Hematopoietic multipotent progenitor cell treated with erythropoietin and hydrocortisone succinate and interleukin-3 and kit ligand, for 4 days (in vitro differentiated cells): ENCODE measurements around the gene SDR42E2.
A peak's percentile ranks its signal among the peaks of the same experiment; 100 is the strongest.
"Not testable (repeated sequence)": the region's sequence is repeated elsewhere in the genome, so short reads cannot be mapped to it uniquely, and the experiment has no call there.

Experiments
- DNase-seq: peaks from one replicate; pipeline ENCODE4 v3.0.0-alpha.2; 2015

SDR42E2 gene

DNA sequence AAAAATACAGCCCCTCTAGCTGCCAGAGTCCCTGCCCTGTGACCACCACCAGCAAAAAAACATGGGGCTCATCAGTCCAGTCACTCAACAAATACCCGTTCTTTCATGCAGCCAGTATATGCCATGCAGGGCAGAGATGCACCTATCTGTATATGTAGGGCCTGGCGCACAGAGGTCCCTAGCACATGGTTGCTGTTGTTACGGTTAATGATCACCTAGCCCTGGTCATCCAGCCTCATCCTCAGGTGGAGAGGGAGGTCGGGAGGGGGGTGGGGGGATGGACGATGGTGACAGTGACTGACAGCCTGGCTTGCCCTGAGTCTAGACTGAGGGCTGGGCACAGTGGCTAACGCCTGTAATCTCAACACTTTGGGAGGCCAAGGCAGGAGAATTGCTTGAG is 1.5 kb downstream of the SDR42E2 start:
- DNase-seq: no peak

DNA sequence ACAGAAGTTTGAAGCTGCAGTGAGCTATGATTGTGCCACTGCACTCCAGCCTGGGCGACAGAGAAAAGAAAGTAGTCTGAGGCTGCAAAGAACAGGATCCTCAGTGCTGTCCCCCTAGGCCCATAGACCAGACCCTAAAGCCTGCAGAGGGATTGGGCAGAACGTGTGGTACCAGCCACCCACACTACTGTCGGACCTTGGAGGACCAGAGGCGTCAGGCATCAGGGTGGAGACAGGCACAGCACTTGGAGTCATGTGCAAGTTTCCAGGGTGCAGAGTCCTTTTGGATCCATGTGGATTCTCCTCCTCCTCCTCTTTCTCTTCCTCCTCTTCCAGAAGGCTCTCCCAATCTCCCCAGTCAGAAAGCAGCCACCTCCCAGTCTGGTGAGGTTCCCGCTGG is 2.2 kb downstream of the SDR42E2 start:
- no peak for DNase-seq

DNA sequence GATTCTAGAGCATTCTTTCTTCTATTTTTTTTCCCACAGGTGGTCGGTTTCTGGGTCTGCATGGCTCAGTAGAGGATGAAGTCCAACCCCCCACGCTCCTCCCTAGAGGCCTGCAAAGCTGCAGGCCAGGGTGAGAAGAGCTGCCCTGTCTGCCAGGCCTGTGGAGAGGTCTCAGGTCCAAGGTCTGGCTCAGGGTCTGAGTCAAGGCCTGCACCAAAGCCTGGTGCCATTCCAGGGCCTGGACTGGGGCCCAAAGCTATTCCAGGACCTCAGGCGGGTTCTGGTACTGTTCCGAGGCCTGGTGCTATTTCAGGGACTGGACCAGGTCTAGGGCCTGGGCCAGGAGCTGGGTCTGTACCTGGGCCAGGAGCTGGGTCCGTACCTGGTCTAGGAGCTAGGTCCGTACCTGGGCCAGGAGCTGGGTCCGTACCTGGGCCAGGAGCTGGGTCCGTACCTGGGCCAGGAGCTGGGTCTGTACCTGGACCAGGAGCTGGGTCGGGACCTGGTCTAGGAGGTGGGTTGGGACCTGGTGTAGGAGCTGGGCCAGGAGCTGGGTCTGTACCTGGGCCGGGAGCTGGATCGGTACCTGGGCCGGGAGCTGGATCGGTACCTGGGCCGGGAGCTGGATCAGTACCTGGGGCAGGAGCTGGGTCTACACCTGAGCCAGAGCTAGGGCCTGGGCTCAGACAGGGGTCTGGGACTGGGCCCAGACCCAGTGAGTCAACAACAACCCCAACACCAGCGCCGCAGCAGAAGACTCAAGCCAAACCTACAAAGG is 3.4 kb downstream of the SDR42E2 start:
- no peak for DNase-seq

DNA sequence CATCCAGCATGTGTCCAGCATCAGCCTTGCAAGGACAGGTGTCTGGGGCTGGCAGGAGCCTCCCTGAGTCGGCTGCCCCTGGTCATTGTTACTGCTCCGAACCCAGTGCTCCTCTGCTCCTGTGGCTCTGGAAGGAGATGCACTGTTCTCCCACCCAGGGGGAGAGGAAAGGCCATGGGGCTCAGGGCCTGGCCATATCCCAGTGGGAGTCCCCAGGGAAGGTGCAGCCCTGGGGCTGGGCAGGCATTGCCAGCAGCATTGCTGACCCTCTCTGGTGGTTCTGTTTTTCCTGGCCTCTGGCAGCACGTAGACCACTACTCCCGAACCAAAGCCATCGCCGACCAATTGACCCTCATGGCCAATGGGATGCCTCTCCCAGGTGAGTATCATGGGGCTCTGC is 9.6 kb downstream of the SDR42E2 start:
- DNase-seq: no peak

DNA sequence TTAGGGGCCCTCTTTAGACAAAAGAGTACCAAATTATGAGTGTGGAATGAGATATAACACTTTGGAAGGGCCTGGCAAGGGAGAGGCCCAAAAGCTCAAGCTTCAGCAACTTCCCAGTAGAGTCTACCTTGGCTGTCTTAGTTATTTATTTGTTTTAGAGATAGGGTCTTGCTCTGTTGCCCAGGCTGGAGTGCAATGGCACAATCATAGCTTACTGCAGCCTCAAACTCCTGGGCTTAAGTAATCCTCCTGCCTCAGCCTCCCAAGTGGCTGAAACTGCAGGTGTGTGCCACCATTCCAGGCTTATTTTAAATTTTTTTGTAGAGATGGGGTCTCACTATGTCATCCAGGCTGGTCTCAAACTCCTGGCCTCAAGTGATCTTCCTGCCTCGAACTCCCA is 10.3 kb downstream of the SDR42E2 start:
- not testable (repeated sequence) for DNase-seq

DNA sequence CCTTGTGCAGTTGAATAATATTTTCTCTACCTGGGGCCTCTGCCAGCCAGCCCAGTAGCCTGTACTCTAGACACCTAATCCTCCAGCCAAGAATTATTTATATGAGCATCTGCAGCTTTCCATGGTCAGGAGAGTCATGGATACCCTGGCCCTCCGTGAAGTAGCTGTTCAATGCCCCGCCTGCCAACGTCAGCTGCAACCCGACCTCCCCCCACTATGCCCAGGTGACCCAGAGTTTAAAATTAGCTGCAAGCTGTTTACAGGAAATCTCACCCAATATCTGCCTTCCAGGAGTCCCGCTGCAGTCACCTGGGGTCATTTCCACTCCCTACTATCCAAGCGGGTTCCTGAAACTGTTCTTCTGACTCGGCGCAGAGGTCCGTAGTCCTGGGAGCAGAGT is 12.3 kb downstream of the SDR42E2 start:
- DNase-seq: no peak

DNA sequence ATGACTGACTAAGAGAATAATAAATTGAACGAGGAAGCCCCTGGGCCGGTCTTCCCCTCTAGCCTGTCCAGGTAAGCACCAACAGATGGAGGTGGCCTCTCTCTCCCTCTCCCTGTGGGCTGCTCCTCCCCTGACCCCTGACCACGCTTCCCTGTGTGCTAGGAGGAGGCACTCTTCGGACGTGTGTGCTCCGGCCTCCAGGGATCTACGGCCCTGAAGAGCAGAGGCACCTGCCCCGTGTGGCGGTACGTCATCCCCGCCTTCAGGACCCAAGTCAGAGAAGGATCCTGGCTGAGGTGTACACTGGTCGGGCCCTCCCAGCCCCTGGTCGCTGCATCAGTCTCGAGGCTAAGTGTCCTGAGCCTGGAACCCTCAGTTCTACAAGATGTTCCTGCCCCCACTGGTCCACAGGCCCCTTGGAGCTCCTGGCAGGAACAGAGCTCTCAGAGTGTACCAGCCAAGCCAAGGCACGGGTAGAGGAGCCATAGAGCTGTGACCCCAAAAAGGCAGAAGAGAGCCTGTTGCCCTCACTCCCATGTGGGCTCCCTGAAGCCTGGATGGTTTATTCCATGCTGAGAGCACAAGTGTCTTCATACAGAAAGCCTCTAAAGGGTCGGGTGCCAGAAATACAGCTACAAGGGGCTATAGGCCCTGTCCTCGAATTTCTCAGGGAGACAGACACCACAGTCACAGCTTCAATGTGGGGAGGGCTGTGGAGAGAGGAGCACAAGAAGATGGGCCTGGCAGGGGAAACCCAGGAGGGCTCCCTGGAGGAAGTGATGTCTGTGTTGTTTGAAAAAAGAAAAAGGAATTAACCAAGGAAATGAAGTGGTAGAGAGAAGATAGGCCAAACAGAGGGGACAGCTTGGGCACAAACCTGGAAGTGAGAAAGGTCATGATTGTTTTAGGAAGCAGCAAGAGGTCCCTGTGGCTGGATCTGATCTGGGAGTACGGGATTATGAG is 15.9 kb downstream of the SDR42E2 start:
- DNase-seq: no peak

DNA sequence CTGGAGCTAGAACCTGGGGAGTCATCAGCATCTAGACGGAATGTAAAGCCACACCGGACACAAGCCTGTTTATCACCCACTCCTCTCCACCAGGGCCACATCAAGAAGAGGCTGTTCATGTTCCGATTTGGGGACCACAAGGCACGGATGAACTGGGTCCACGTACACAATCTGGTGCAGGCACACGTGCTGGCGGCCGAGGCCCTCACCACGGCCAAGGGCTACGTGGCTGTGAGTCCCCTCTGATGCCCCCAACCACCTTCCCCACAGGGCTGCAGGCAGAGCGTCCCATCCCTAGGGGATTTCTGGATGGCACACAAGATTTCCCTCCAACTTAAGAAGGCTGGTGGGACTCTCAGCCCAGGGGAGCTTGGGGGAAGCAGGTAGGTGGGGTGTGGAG is 19.1 kb downstream of the SDR42E2 start:
- no peak for DNase-seq

DNA sequence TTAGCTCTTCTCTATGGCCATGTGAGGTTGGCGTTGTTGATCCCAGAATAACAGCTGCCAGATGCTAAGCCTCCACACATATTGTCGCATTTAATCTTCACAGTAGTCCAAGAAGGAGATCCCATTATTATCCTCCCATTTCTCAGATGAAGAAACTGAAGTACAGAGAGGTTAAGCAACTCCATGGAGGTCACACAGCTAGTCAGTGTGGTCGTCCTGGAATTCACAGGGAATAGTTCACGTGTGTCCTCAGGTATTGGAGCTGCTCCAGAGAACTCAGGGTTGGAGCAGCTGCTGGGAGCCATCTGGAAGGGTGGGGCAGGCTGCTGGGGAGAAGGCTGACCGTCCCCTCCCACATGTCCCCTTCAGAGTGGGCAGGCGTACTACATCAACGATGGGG is 19.5 kb downstream of the SDR42E2 start:
- DNase-seq: no peak

DNA sequence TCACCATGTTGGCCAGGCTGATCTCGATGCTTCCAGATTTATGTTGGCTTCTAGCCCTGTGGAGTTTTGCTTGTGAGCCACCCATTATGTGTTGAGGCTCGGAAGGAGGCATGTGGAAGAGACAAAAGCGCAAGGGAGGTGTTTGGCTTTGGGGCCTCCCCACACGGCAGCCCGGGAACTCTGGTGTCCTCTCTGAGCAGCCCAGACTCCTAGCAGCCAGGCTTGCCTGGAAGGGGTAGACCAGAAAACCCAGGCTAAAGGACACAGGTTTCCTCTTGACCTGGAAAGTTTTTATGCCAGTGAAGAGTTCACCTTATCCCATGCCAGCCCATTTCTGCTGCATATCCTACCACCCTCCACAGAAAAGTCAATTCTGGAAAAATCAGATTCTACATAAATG is 21.0 kb downstream of the SDR42E2 start:
- DNase-seq: no peak

DNA sequence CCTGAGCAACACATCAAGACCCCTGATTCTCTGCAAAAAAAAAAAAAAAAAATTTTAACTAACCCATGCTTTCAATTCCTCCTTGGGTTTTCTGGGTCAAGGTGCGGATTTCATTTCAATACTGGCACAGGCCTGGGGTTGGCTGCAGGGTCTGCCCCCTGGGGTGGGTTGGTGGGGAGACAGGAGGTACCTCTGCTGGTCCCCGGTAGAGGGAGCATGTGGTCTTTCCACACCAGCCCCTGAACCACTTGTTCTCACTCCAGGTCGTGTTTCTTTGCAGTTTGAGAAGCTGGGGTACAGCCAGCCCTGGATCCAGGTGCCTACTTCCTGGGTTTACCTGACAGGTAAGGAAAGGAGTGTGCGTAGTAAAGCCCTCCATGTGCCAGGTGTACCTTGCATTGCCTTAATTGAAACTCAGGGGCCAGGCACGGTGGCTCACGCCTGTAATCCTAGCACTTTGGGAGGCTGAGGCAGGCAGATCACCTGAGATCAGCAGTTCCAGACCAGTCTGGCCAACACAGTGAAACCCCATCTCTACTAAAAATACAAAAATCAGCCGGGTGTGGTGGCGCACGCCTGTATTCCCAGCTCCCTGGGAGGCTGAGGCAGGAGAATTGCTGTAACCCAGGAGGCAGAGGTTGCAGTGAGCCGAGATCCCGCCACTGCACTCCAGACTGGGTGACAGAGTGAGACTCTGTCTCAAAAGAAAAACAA is 21.8 kb downstream of the SDR42E2 start:
- peak; percentile 45 for DNase-seq

DNA sequence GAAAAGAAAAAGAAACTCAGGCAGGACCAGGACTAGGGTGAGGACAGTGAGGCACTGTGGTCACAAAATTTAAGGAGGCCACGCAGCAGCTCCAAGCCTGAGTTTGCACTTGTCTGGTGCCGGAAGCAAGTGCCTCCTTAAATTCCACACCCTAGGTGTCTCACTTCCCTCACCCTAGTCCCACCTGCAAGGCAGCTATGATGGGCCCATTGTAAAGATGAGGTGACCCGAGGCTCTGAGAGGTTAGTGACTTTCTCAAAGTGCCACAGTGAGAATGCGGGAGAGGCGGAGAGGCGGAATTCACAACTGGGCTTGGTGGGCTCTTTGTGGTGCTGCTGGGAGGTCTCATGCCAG is 22.3 kb downstream of the SDR42E2 start:
- DNase-seq: no peak

DNA sequence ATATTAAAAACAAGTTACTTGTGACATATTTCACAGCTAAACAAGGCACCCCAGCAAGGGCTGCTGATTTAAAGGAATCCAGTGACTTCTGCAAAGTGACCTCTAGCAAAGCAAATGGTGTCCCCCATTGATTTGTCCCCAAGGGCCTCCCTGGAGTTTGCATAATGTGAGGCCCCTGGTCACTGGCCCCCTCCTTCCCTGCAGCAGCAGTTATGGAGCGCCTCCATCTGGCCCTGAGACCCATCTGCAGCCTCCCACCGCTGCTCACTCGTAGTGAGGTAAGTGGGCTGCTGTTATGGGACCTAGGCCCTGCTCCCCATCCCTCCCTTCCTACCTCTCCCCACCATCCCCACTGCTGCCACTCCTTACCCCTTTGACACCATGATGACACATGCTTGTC is 24.2 kb downstream of the SDR42E2 start:
- no peak for DNase-seq

DNA sequence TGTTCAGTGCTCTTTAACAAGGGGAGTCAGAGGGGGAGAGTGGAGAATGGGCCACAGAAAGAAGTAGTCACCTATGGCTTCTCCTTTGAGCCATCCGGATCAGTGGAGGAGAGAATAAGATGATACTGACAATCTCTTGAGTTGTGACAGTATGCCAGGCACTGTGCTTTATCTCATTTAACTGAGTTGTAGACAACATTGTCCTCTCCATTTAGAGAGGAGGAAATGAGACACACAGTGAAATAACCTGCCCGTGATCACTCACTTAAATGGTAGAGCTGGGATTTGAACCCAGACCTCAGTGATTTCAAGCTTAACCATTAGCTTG is 25.9 kb downstream of the SDR42E2 start:
- no peak for DNase-seq

DNA sequence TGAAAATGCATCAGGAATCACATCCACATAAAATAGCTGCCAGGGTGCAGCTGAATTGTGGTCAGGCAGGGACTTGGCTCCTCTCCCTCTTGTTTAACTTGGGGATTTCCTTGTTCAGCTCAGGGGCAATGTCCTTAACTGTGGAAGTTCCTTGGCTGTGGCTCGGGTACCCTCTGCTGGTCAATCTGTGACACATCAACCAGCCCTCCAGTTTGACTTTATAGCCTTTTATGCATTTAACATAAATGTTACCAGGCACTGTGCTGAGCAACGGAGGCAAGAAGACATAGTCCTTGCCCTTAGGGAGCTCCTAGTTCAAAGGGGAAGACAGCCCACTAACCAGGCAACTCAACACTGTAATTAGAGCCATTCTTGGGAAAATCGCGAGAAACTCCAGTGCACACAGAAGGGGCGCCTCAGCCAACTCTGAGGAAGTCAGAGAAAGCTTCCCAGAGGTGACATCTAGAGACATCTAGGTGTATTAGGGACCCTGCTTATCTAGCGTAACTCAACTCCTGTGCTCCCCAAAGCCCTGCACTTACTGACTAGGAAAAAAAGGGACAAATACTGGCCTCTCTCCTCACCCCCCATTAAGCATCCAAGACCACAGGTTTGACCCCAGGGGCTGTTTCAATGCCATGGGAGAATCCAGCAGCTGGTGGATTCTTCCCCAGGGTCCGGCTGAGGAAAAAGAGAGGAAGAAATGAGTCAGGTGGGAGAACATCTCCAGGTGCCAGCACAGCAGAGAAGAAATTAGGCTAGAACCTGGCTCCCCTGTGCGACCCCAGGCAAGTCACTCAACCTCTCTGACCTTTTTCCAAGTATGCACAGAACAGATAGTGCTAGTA is 26.5 kb downstream of the SDR42E2 start:
- DNase-seq: peak; percentile 92

DNA sequence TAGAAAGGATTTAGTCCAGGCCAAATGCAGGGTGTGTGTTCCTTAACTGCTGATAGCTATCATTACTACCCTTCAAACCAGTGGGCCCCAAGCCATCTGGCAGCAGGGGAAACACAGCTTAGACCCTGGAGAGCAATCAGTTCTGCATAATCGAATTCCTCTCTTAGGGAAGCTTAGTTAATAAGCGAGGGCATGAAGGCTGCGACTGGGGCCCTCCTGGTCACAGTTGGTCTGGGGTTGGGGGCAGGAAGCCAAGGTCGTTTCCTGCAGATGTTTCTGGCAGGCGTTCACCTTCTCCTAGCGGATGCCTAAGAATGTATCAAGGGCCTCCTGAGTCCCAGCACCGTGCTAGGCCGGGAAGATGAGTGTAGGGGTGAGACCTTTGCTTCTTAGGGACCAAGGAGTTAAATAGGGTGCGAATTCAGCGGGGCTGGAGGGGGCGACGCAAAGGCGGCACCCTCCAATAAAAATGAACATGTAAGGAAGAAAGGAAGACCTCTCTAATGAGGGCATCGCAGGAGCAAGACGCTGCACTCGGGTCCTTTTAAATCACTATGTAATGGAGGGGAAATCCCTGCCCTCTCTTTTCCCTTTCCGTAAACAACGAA is 27.3 kb downstream of the SDR42E2 start:
- peak; percentile 65 for DNase-seq

DNA sequence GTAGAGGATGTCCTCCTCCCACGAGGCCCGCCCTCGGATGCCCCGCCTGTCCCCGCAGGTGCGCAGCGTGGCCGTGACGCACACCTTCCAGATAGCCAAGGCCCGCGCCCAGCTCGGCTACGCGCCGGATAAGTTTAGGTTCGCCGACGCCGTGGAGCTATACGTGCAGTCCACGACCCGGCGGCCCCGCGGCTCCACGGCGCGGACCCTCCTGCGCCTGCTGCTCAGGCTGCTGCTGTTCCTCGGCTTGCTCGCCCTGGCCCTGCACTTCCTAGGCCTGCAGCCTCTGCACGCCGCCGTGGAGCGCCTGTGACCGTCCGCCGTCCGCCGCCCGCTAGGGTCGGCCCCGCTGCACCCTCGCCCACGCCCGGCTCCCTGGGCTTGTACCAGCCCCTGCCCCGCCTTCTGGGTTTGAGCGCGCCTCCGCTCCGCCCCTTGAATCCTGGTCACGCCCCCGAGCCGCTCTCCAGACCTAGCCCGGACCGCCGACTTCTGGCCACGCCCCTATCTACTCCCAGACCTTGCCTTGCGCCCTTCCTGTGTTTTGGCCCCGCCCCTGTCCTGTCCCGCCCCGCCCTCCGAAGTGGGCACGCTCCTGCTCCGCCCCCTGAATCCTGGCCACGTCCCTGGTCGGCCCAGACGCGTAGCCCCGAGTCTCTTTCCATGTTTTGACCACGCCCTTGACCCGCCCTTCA is 27.9 kb downstream of the SDR42E2 start:
- peak; percentile 99 for DNase-seq

DNA sequence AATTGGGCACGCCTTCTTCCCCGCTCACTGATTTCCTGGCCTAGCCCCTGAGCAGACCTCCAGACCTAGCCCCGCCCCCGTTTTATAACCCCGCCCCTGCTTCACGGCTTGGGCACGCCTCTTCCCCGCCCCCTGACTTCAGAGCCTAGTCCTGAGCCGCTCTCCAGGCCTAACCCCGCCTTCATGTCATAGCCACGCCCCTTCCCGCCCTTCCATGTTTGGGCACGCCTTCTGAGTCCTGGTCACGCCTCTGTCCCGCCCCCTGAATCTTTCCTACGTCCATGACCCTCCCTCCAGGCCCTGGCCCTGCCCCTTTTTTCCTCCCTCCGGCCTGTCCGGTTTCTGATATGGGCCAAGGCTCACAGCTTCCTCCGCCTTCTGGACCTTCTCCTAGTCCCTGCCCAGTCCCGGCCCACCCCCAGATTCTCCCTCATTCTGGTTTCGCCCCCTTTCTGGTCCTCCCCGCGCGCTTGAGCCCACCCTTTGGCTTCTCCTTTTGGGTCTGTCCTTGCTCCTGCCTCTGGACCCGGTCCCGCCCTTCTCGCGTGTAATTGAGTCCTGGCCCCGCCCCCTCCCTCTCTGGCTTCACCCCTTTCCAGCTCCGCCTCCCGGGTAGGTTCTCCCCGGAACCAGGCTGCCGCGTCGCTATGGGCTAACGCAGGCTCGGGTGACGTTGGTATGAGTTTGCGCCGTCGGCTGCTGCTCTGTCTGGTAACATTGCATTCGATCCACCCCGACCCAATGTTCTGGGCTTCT is 28.6 kb downstream of the SDR42E2 start:
- peak; percentile 99 for DNase-seq

DNA sequence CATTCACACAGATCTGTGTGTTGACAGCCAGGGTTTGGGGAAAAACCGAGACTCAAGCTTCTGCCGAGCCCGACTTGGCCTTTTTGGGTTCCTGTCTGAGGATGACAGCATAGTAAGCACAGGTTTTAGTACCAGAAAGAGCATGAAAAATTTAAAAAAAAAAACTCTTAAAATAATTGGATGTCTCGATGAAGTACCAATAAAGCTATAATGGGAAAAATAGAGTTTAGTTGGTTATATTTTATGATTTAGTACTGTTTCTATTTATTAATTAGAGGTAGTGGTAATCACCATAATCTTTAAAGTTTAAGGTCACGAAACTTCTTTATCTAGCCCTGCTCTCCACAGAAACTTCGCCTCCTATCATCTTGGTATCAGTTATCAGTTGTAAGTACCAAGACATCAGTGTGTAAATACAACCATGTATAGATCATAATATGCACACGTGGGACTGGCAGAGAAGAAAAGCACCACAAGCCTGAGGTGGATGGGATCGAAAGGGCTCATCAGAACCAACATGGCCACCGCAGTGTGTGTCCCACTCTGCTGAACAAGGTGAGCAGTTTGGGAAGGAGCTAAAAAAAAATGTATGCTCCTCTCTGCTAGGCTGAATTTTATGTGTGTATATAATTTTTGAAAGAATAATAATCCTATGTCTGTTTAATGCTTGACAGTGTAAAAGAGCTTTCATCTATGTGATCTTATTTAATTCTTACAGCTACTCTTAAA is 29.4 kb downstream of the SDR42E2 start:
- peak; percentile 59 for DNase-seq
